Hematopoietic multipotent progenitor cell (in vitro differentiated cells): Measurements from ENCODE around the gene PTCD2. TPM values are rescaled to one million over a fixed set of nuclear protein-coding genes. Genes with fewer than 3 reads are reported as not detected.

Experiments
- DNase-seq, 3 donors: peaks; one replicate each; pipeline ENCODE4 v3.0.0-alpha.2; 2011 to 2015; ENCODE audit warnings: low read depth in 2 of 3, low spot score in 2 of 3
- total RNA-seq: library from RNA; depleted of rRNA; stranded (reverse); fragments of >200 nt; gene quantifications from one replicate; pipeline ENCODE4 v1.2.3, GENCODE V29; 2012

The PTCD2 gene
- total RNA-seq, 1 donor, result 5.1 TPM

DNA sequence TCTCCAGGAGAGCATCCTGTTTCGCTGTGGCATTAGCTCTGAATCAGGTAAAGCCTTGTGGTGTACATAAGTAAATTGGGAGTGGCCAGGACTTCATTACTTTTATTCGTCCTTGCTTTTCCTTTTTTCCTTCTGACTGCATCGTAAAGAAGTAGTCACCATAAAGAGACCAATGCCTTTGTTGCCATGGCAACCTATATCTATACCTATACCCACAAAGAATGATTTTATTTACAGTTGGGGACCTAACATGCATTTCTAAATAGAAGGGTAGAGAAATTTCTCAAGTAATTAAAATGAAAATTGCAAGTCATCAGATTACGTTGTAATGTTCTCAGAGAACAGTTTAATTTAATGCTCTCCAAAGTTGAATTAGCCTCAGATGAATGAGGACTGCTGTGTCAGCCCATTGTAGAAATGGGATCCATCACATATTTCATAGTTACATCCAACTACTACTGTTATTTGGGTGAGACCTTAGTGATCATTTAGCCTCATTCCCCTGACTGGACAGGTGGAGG, 18.6 kb downstream of the PTCD2 start:
- no peak for DNase-seq

DNA sequence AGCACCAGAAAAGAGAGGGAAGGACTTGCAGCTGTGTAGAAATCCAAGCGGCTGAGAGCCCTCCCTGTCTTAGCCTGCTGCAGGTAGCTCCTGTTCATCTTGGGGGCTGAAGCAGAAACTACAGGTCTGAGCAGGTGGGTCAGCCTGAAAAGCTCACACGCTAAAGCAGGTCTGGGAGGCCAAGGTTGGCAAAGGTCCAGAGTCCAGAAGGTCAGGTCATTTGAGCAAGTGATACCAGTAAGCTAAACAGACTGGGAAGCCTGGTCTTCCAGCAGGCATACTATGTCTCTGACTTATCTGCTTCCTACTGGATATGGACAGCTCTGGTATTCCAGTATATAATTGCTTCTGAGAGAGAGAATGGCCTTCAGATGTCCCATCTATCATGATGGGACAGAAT, 26.2 kb downstream of the PTCD2 start:
- DNase-seq, result no peak

- DNase-seq, result no peak
Observed at GRCh38 chr5:72347801-72348308, 27.7 kb downstream of the PTCD2 start.

DNA sequence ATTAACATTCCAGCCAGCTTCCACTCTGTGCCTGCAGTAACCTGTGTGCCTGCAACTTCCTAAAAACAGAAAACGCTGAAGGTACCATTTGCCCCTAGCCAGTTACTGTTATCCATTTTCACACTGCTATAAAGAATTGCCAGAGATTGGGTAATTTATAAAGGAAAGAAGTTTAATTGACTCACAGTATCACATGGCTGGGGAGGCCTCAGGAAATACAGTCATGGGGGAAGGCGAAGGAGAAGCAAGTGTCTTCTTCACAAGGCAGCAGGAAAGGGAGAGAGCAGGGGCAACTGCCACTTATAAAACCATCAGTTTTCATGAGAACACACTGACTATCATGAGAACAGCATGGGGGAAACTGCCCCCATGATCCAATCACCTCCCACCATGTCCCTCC, 31.2 kb downstream of the PTCD2 start:
- DNase-seq, result no peak

GRCh38 chr5:72352616-72353015, 32.4 kb downstream of the PTCD2 start:
- no peak for DNase-seq

- DNase-seq, result no peak
Observed at GRCh38 chr5:72353046-72353445, 32.9 kb downstream of the PTCD2 start.

GRCh38 chr5:72355706-72356299, 35.6 kb downstream of the PTCD2 start:
- DNase-seq, result no peak

DNA sequence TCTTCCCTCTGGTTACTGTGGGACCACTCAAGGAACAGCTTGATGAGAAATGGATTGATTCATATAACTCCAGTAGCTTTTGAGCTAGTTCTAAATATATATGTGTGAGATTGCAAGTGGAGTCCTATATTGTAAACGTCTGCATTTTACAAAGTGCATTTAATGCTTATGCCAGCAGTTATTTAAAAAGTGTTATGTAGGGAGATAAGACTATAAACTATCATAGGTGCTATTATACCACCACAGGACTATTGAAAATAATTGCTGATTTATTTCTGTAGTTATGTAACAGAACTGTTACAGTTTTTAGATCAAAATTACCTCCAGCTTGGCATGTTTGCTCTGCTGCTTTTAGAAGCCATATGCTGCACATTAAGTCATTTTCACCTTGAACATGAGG, 36.2 kb downstream of the PTCD2 start:
- DNase-seq, result no peak

DNA sequence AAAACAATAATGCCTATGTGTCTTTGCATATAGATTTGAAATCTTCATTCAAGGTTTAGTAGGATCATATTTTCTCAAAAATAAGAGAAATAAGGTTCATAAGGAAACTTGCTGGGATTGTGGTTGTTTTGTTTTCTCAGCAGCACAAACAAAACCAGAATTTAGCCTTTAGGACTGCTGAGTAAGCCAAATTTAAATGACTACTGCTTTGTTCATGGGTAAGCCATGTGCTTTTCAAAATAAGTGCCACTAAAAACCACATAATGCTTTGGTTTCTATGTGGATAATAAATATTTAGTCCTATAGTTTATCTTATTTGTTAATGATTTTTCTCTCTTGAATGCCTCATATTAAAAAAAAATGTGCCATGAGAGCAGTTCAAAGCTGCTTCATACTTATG, 38.8 kb downstream of the PTCD2 start:
- DNase-seq, result no peak

GRCh38 chr5:72359886-72360285, 39.7 kb downstream of the PTCD2 start:
- DNase-seq, result no peak

- DNase-seq, result no peak
Observed at GRCh38 chr5:72363166-72363802, 43.1 kb downstream of the PTCD2 start.

GRCh38 chr5:72364171-72364570, 44.0 kb downstream of the PTCD2 start:
- DNase-seq, result no peak

DNA sequence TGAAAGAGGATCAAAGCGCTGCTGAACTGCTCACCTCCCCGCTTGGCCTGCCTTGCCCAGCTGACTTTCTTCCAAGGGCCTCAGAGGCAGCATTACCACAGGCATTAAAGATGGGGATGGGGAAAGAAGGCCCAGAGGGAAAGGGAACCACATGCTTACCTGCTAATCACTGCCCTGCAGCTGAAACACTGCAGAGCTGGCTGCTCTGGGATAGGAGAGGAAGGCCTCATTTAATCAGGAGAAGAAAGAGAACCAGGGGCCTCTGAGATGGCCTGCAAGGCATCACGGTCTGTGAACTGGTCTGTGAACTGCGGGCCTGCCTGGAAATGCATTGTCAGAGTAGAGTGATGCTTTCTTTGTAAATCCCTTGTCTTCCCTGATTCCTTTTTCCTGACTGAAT, 44.8 kb downstream of the PTCD2 start:
- no peak for DNase-seq

DNA sequence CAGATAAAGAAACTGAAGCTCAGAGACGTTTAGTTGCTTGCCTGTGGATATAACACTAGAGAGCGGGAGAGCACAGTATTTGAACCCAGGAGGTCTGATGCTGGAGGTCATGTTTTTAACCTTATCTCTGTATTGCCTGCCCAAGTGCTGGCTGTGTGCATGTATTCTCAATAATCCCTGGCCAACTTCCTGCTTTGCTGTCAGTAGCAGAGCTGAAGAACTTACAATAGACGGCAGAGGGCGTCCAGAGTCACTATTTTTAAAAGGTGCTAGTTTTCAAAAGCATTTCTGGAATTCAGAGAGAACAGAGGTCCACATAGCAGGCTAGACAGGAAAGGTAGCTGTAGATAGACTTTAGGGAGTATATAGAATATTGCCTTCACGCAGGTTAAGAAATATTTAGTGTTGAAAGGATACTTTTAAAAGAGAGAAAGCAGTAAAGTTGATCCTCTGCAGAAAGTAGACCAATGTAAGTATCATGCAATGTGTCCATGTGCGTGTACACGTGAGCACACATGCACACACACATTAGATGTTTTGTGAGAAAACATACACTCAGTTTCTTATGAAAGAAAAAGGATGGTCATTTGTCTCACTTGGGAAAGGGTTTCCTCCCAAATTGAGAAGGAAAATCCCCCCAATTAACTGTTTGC, 46.3 kb downstream of the PTCD2 start:
- DNase-seq, result peak in 2 of 3 donors; percentile 62 to 81

DNA sequence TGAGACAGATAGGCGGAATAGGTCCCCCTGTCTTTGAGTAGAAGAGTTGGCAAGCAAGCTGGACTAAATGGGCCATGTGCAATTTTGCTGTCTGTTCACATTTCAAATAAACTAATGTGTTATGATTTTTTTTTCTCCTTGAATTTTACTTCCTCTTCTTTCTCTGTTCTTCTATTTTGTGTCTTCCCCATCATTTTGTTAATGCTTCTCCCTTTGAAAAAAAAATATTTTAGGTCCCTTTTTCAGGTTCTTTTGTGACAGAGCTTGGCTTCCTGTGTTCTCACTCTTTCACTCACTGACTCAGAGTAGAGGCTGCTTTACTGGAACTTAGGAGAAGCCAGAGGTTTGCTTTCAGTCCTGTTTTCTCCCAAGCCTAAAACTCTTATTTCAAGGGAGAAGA, 48.1 kb downstream of the PTCD2 start:
- no peak for DNase-seq

- no peak for DNase-seq
Observed at GRCh38 chr5:72369301-72369700, 49.1 kb downstream of the PTCD2 start.

DNA sequence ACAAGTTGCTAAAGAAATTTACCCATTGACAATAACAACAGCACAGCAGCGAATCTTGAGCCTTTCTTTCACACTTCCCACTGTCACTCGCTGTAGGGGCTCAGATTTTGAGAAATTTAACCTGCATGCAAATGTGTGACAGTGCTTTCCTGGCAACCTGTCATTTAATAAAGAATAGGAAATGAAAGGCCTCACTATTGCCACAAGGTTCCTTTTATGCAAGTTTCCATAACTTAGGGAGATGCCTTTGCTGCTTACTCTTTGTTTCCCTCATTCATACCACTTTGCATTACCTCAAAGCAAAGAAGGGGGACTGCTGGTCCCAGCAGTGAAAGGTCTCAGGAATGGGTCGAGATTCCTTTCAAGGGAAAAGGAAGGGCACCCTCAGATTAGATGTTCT, 49.5 kb downstream of the PTCD2 start:
- no peak for DNase-seq

- DNase-seq, result no peak
Observed at GRCh38 chr5:72372331-72372730, 52.2 kb downstream of the PTCD2 start.

GRCh38 chr5:72372923-72373322, 52.8 kb downstream of the PTCD2 start:
- no peak for DNase-seq

DNA sequence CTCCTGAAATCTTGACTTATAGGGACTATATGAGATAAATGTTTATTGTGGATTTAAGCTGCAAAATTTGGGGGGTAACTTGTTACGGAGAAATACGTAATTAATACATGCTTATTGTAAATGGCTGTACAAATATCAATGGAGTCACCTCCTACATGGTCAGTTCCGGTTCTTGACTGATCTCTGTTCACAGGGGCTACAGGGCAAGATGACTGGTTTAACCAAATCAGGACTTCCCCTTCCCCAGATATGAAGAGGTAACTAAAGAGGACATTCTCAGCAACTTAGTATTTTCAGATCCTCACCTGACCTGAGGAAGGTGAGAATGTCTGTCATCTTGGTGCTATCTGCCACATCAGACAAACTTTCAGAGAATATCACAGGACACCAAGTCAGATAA, 54.7 kb downstream of the PTCD2 start:
- no peak for DNase-seq

GRCh38 chr5:72376381-72376780, 56.2 kb downstream of the PTCD2 start:
- DNase-seq, result no peak
